SHP77 (cell line): Measurements from ENCODE around the gene PTGES.

Source experiments
- DNase-seq, 2 experiments: peaks; one replicate each; lab custom pipeline; 2025; lab: John Stamatoyannopoulos, UW

The PTGES gene

GRCh38 chr9:129717991-129718390, 34.9 kb downstream of the PTGES start:
- DNase-seq = no peak

GRCh38 chr9:129716091-129716490, 36.8 kb downstream of the PTGES start:
- DNase-seq = no peak

- no peak for DNase-seq
These were observed 38.3 kb downstream of the PTGES start for GRCh38 chr9:129714511-129715061.

GRCh38 chr9:129713402-129713679, 39.5 kb downstream of the PTGES start:
- no peak for DNase-seq

GRCh38 chr9:129712634-129713401, 40.0 kb downstream of the PTGES start:
- DNase-seq = no peak

- no peak for DNase-seq
These were observed 42.7 kb downstream of the PTGES start for GRCh38 chr9:129710169-129710453.

- DNase-seq = no peak
These were observed 43.2 kb downstream of the PTGES start for GRCh38 chr9:129709438-129710168.

- DNase-seq = no peak
These were observed 44.0 kb downstream of the PTGES start for GRCh38 chr9:129708793-129709192.

GRCh38 chr9:129704807-129705206, 48.0 kb downstream of the PTGES start:
- DNase-seq = no peak

GRCh38 chr9:129703667-129704355, 49.0 kb downstream of the PTGES start:
- no peak for DNase-seq

- no peak for DNase-seq
These were observed 50.0 kb downstream of the PTGES start for GRCh38 chr9:129702589-129703520.

- DNase-seq = no peak
These were observed 51.3 kb downstream of the PTGES start for GRCh38 chr9:129701549-129701948.

GRCh38 chr9:129701054-129701453, 51.8 kb downstream of the PTGES start:
- no peak for DNase-seq

- no peak for DNase-seq
These were observed 54.5 kb downstream of the PTGES start for GRCh38 chr9:129698254-129698757.

- no peak for DNase-seq
These were observed 55.1 kb downstream of the PTGES start for GRCh38 chr9:129697656-129698253.

GRCh38 chr9:129696944-129697655, 55.7 kb downstream of the PTGES start:
- no peak for DNase-seq

GRCh38 chr9:129695870-129696269, 57.0 kb downstream of the PTGES start:
- DNase-seq = no peak

- DNase-seq = no peak
These were observed 58.6 kb downstream of the PTGES start for GRCh38 chr9:129694243-129694646.

- DNase-seq = no peak
These were observed 59.1 kb downstream of the PTGES start for GRCh38 chr9:129693741-129694140.

GRCh38 chr9:129692534-129692933, 60.3 kb downstream of the PTGES start:
- no peak for DNase-seq
